OCI-LY1 (cell line): ENCODE data around the gene VDR.
A peak's percentile ranks its signal among the peaks of the same experiment; 100 is the strongest.

Experiments used
- H2AFZ ChIP-seq: fragments of 200-600 bp; sonication (generic), shearing (Covaris generic); 2 replicates; pipeline ENCODE4 v1.6.0; 2014; ENCODE audit warnings: antibody characterized with exemption, mild to moderate bottlenecking, low read length
- H3F3A ChIP-seq: fragments of 200-600 bp; sonication (generic), shearing (Covaris generic); 2 replicates; pipeline ENCODE4 v1.6.0; 2014; ENCODE audit warnings: mild to moderate bottlenecking, antibody characterized with exemption, low read length, moderate library complexity; ENCODE audit not compliant: insufficient read depth
- H3K27ac ChIP-seq: fragments of 200-600 bp; sonication (generic); 2 replicates; pipeline ENCODE4 v1.5.1; 2014; ENCODE audit warnings: low read length, mixed run types, mild to moderate bottlenecking, low read depth; ENCODE audit not compliant: poor library complexity, severe bottlenecking
- H3K27me3 ChIP-seq: fragments of 200-600 bp; sonication (generic); 2 replicates; pipeline ENCODE4 v1.6.0; 2014; ENCODE audit warnings: antibody characterized with exemption, mild to moderate bottlenecking, low read length, moderate library complexity; ENCODE audit not compliant: insufficient read depth
- H3K36me3 ChIP-seq: fragments of 200-600 bp; sonication (generic); 2 replicates; pipeline ENCODE4 v1.6.1; 2014; ENCODE audit warnings: mild to moderate bottlenecking, antibody characterized with exemption, low read length, moderate library complexity, mixed read lengths; ENCODE audit not compliant: insufficient read depth
- H3K4me1 ChIP-seq: fragments of 200-600 bp; sonication (generic); 2 replicates; pipeline ENCODE4 v1.5.1; 2014; ENCODE audit warnings: mild to moderate bottlenecking, low read length, moderate library complexity; ENCODE audit not compliant: insufficient read depth, severe bottlenecking
- H3K4me2 ChIP-seq: fragments of 200-600 bp; sonication (generic), shearing (Covaris generic); 2 replicates; pipeline ENCODE4 v1.6.1; 2014; ENCODE audit warnings: low read length
- H3K4me3 ChIP-seq: fragments of 200-600 bp; sonication (generic); 2 replicates; pipeline ENCODE4 v1.5.1; 2014; ENCODE audit warnings: low read length, low read depth, mild to moderate bottlenecking, mixed read lengths; ENCODE audit not compliant: poor library complexity, severe bottlenecking
- H3K79me2 ChIP-seq: fragments of 200-600 bp; shearing (Covaris generic); 2 replicates; pipeline ENCODE4 v1.6.1; 2016; ENCODE audit warnings: mixed run types, low read length, mixed read lengths; ENCODE audit not compliant: insufficient read depth
- H3K9ac ChIP-seq: fragments of 200-600 bp; sonication (generic), shearing (Covaris generic); 2 replicates; pipeline ENCODE4 v1.6.1; 2014; ENCODE audit warnings: mild to moderate bottlenecking, low read length, mixed read lengths
- H3K9me2 ChIP-seq: fragments of 200-600 bp; sonication (generic), shearing (Covaris generic); 2 replicates; pipeline ENCODE4 v1.6.1; 2014; ENCODE audit warnings: low read depth, mild to moderate bottlenecking, low read length, mixed read lengths
- H3K9me3 ChIP-seq: fragments of 200-600 bp; shearing (Covaris generic); 2 replicates; pipeline ENCODE4 v1.6.1; 2014; ENCODE audit warnings: low read length, mixed read lengths
- H4K20me1 ChIP-seq: fragments of 200-600 bp; sonication (generic), shearing (Covaris generic); 2 replicates; pipeline ENCODE4 v1.6.0; 2016; ENCODE audit warnings: mild to moderate bottlenecking, low read length; ENCODE audit not compliant: insufficient read depth
- CTCF ChIP-seq: fragments of 200-600 bp; sonication (generic), shearing (Covaris generic); IDR thresholded peaks from 2 replicates; pipeline ENCODE4 v1.5.1; 2017; ENCODE audit warnings: mild to moderate bottlenecking, antibody characterized with exemption, low read length, moderate library complexity, mixed read lengths
- EZH2 ChIP-seq: fragments of 200-600 bp; sonication (generic), shearing (Covaris generic); IDR thresholded peaks from 2 replicates; pipeline ENCODE4 v1.8.0; 2017; ENCODE audit warnings: borderline replicate concordance, mixed run types, mild to moderate bottlenecking, antibody characterized with exemption, low read length, moderate library complexity, mixed read lengths

VDR gene

DNA sequence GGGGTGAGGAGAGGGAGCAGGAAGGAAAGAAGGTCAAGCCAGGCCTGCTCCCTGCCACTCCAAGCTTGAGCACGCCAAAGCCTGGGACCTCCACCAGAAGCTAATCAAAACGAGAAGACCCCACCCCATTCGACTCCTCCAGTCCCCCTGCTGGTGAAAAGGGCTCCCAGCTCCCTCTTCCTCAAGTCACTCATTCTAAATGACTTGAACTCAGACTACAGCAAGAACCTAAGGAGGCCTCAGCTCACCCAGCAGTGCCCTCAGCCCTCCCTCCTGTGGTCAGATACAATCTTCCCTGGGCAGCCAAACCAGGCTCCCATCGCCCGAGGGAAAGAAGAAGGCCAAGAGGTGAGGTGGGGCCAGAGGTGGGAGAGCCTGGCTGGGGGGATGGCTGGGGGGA lies 102.5 kb downstream of the VDR start:
- no peaks in the 10 kb centered on the region for H4K20me1 ChIP-seq
- H3K4me1 ChIP-seq: peaks cover 71% of the 10 kb centered on the region

DNA sequence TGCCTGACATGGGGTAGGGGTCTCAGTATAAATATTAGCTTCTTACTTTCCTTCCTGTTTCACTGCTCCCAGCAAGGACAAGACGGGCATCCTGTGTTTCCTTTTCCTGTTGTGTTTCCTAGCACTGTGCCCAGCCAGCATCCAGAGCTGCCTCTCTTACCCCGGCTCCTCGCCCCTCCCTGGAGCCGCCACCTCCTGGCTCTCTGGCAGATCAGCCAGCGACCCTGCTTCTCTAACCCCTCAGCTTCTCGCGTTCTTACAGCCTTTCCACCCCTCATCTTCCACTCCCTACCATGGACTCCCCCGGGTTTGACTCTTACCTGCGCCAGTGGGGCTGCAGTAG lies 102.9 kb downstream of the VDR start:
- H2AFZ ChIP-seq: no peak overlapping the region
- H3K36me3 ChIP-seq: peaks cover 53% of the 10 kb centered on the region
- peak overlapping the region; percentile 65 for H3K27ac ChIP-seq
- no peaks in the 10 kb centered on the region for H3K27me3 ChIP-seq
- H3K4me3 ChIP-seq: no peak overlapping the region
- no peaks in the 10 kb centered on the region for H3K9me3 ChIP-seq
- TF ChIP-seq EZH2: no peak
- TF ChIP-seq CTCF: no peak
- H3F3A ChIP-seq: no peaks in the 10 kb centered on the region
- 0 out of 2 replicates have a peak, but pooled peaks cover 8% of the 10 kb centered on the region for H3K79me2 ChIP-seq
- peaks cover 67% of the 10 kb centered on the region for H3K4me1 ChIP-seq
- no peaks in the 10 kb centered on the region for H4K20me1 ChIP-seq
- no peaks in the 10 kb centered on the region for H3K9me2 ChIP-seq
- no peak overlapping the region; the same call in 1 of the 2 replicates for H3K9ac ChIP-seq
- no peak overlapping the region; the same call in 1 of the 2 replicates for H3K4me2 ChIP-seq

More for the DNA sequence above, 102.5 kb downstream of the VDR start:
- H3K9ac ChIP-seq: peak overlapping the region; percentile 9; the same call in 1 of the 2 replicates
- H3F3A ChIP-seq: no peaks in the 10 kb centered on the region
- no peaks in the 10 kb centered on the region for H3K27me3 ChIP-seq
- no peak overlapping the region; the same call in 1 of the 2 replicates for H3K4me2 ChIP-seq
- H3K4me3 ChIP-seq: no peak overlapping the region
- H3K27ac ChIP-seq: peak overlapping the region; percentile 65
- H3K79me2 ChIP-seq: 0 out of 2 replicates have a peak, but pooled peaks cover 8% of the 10 kb centered on the region
- no peaks in the 10 kb centered on the region for H3K9me2 ChIP-seq
- H3K36me3 ChIP-seq: peaks cover 52% of the 10 kb centered on the region
- TF ChIP-seq EZH2 (no peak), CTCF (peak; percentile 49; the same call in 1 of the 2 replicates)
- H3K9me3 ChIP-seq: no peaks in the 10 kb centered on the region
- H2AFZ ChIP-seq: no peak overlapping the region

DNA sequence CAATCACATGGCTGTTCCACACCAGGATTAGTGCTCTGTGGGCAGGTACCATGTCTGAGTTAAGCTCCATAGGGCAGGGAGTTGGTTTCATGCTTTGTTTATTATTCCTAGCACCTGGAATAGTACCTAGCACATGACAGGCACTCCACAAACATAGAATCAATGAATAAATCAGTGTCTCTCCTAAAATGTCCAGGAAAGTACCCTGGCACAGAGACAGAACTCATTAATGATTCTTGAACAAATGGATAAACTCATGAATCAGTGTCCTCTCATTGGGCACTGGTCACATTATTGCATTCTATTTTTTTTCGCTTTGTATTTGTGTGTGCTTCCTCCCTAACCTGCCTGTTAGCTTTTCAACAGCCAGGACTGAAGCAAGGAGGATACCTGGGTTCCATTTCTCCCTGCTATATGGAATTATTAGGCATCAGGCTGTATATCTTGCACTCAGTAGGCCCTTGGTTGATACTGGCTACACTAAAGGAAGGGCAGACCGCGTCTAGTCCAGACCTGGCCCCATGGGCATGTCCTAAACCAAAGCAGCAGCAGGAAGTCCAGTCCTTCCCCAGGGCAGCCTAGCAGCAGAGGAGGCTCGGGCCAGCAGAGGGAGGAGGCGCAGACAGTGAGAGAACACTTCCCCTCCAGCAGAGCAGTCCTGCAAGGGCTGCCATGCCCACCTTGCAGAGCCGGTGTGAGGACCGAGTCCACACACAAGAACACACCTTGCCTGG lies 103.5 kb downstream of the VDR start:
- Histone ChIP-seq H3K36me3 (peaks cover 56% of the 10 kb centered on the region), H3K27ac (peak overlapping the region; percentile 65)

More for the DNA sequence above, 103.5 kb downstream of the VDR start:
- TF ChIP-seq EZH2: no peak
- no peak for TF ChIP-seq CTCF
- H3K9me3 ChIP-seq: no peaks in the 10 kb centered on the region
- H3K9ac ChIP-seq: no peak overlapping the region
- H2AFZ ChIP-seq: no peak overlapping the region
- no peak overlapping the region; the same call in 1 of the 2 replicates for H3K4me2 ChIP-seq
- peaks cover 61% of the 10 kb centered on the region for H3K4me1 ChIP-seq
- no peaks in the 10 kb centered on the region for H3F3A ChIP-seq
- no peaks in the 10 kb centered on the region for H3K27me3 ChIP-seq
- no peak overlapping the region for H3K4me3 ChIP-seq
- H3K79me2 ChIP-seq: 0 out of 2 replicates have a peak, but pooled peaks cover 8% of the 10 kb centered on the region
- H4K20me1 ChIP-seq: no peaks in the 10 kb centered on the region
- no peaks in the 10 kb centered on the region for H3K9me2 ChIP-seq
